GM12875 (cell line): ENCODE measurements around the gene PRKAR2B.

Experiments
- H3K4me3 ChIP-seq: one replicate; pipeline ENCODE4 v1.5.1; 2011; ENCODE audit warnings: low read depth, low read length, control low read depth
- TF ChIP-seq, protein P1 (sequence below): IDR thresholded peaks from 2 replicates; pipeline ENCODE4 v1.5.1; 2011; ENCODE audit warnings: low read depth, mild to moderate bottlenecking, control low read depth, inconsistent platforms, low read length, moderate library complexity, borderline replicate concordance; ENCODE audit not compliant: insufficient read depth

The PRKAR2B gene

GRCh38 chr7:107075863-107076574 lies 31.5 kb downstream of the PRKAR2B start:
- no peak overlapping the region for H3K4me3 ChIP-seq
- TF ChIP-seq, protein P1, sequence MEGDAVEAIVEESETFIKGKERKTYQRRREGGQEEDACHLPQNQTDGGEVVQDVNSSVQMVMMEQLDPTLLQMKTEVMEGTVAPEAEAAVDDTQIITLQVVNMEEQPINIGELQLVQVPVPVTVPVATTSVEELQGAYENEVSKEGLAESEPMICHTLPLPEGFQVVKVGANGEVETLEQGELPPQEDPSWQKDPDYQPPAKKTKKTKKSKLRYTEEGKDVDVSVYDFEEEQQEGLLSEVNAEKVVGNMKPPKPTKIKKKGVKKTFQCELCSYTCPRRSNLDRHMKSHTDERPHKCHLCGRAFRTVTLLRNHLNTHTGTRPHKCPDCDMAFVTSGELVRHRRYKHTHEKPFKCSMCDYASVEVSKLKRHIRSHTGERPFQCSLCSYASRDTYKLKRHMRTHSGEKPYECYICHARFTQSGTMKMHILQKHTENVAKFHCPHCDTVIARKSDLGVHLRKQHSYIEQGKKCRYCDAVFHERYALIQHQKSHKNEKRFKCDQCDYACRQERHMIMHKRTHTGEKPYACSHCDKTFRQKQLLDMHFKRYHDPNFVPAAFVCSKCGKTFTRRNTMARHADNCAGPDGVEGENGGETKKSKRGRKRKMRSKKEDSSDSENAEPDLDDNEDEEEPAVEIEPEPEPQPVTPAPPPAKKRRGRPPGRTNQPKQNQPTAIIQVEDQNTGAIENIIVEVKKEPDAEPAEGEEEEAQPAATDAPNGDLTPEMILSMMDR = no peak

DNA sequence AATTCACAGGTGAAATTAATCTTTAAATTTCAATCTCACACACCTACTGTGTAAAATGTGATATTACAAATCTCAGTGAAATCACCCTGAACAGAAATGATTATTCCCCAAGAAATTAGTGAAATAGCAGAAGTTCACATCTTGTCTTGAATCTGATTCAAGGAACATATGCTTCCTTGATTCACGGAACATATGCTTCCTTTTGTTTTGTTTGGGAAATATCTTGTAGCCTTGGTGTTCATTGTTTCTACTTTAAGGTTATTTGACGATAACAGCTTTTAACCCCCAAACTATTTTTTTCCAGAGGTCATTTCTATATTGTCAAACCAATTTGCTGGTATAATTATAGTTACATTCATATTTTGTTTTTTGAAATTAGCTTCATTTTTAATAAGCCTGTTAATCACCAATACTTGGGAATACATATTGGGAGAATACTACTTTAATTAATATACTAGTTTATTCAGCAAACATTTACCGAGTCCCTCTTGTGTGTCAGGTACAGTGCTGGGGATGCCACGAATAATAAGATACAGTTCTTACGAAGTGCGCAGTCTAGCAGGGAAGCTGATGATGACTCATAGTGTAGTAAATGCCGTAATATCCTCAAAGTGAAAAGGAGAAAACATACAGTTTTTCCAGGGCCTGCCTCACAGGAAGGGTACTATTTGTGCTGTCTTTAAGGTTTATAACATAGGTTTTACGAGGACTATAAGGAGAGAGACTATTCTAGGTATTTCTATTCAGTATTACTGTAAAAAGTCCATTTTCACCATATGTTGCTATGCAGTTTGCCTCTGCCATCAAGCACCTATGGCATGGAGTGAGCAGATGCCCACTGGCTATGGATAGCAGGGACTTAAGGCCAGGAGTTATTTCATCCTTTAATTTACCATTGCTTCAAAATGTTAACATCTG lies 32.5 kb downstream of the PRKAR2B start:
- TF ChIP-seq, protein P1 = no peak
- no peak overlapping the region for H3K4me3 ChIP-seq

DNA sequence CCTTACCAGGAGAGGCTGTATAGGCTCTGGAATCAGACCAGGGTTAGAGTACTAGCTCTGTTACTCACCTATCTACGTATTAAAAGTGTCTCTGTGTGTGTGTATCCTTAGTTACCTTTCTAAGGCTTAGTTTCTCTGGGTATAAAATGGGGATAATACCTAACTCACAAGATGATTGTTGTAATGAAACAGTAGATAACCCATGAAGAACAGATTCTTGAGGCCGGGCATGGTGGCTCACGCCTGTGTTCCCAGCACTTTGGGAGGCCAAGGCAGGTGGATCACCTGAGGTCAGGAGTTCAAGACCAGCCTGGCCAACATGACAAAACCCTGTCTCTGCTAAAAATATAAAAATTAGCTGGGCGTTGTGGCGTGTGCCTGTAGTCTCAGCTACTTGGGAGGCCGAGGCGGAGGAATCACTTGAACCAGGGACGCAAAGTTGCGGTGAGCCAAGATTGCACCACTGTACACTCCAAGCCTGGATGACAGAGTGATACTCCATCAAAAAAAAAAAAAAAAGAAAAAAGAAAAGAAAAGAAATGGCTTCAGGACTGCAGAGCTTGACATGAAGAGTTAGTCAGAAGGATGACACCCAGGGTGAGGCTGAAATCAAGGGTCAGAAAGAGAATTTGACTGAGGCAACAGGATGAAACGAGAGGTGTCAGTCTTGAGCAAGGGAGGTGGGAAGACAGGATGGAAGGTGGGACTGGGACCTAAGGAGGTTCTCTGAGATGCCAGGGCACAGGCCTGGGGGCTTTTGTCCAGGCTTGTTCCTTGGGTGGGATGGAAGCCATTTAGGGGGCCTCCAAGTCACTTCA lies 33.4 kb downstream of the PRKAR2B start:
- no peak overlapping the region for H3K4me3 ChIP-seq
- TF ChIP-seq, protein P1 = no peak

- H3K4me3 ChIP-seq = no peak overlapping the region
- TF ChIP-seq, protein P1 = no peak
Measured at GRCh38 chr7:107078517-107078966, 34.0 kb downstream of the PRKAR2B start.

GRCh38 chr7:107079212-107079940 lies 34.9 kb downstream of the PRKAR2B start:
- no peak overlapping the region for H3K4me3 ChIP-seq
- TF ChIP-seq, protein P1 = no peak

GRCh38 chr7:107080099-107080505 lies 35.6 kb downstream of the PRKAR2B start:
- TF ChIP-seq, protein P1 = no peak
- H3K4me3 ChIP-seq = no peak overlapping the region
